ENCODE measurements around the gene MCUB. TPM values are rescaled to one million over a fixed set of nuclear protein-coding genes. Genes with fewer than 3 reads are reported as not detected.

The MCUB gene
- total and polyA plus RNA-seq, 4 donors: 1.3 to 4.9 (median 1.9) TPM

DNA sequence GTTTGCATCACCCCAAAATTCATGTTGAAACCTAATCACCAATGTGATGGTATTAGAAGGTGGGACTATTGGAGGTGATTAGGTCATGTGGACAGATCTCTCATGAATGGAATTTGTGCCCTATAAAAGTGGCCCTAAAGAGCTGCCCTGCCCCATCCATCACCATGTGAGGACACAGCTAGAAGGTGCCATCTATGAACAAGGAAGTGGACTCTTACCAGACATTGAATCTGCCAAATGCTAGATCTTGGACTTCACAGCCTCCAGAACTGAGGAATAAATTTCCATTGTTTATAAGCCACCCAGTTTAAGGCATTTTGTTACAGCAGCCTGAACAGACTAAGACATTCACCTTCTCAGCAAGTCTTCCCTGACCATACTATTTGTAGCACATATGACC, 162.3 kb downstream of the MCUB start:
- Histone ChIP-seq H3K27ac (ENCODE audit: low read depth in 1 of 2, low read length in 2 of 2) (no peak overlapping the region), H3K9me3 (ENCODE audit: control insufficient read depth in 4 of 4, low read length in 3 of 4) (no peaks in the 10 kb centered on the region), H3K4me3 (ENCODE audit: low read depth in 1 of 3, low read length in 3 of 3) (no peak overlapping the region), H3K36me3 (ENCODE audit: control insufficient read depth in 4 of 4, insufficient read depth in 3 of 4, low read depth in 1 of 4, low read length in 3 of 4) (peaks cover 0 to 3% (median 1%) of the 10 kb centered on the region in 4 donors), H3K4me1 (ENCODE audit: control insufficient read depth in 4 of 4, insufficient read depth in 4 of 4, low read length in 3 of 4) (no peaks in the 10 kb centered on the region), H3K9ac (ENCODE audit: low read depth in 1 of 2, low read length in 2 of 2) (no peak overlapping the region), H3K27me3 (ENCODE audit: control insufficient read depth in 4 of 4, insufficient read depth in 4 of 4, low read length in 3 of 4) (no peaks in the 10 kb centered on the region)
- TF ChIP-seq HNF4A (conservative IDR thresholded peaks at IDR 0.05) (no peak), FOXA1 (IDR thresholded peaks at IDR 0.05) (no peak), SP1 (IDR thresholded peaks at IDR 0.05) (no peak), YY1 (IDR thresholded peaks at IDR 0.05) (no peak), RAD21 (IDR thresholded peaks at IDR 0.05) (no peak), FOXA2 (IDR thresholded peaks at IDR 0.05) (no peak), EGR1 (IDR thresholded peaks at IDR 0.05; ENCODE audit: low read depth in 2 of 2) (no peak), NR2F2 (IDR thresholded peaks at IDR 0.05) (no peak), TAF1 (conservative IDR thresholded peaks at IDR 0.05) (no peak), GABPA (IDR thresholded peaks at IDR 0.05 in 1 of 2, conservative IDR thresholded peaks at IDR 0.05 in 1 of 2) (no peak), JUND (IDR thresholded peaks at IDR 0.05) (no peak), RXRA (IDR thresholded peaks at IDR 0.05) (no peak), HNF4G (IDR thresholded peaks at IDR 0.05) (no peak)
- TF ChIP-seq, protein P1, sequence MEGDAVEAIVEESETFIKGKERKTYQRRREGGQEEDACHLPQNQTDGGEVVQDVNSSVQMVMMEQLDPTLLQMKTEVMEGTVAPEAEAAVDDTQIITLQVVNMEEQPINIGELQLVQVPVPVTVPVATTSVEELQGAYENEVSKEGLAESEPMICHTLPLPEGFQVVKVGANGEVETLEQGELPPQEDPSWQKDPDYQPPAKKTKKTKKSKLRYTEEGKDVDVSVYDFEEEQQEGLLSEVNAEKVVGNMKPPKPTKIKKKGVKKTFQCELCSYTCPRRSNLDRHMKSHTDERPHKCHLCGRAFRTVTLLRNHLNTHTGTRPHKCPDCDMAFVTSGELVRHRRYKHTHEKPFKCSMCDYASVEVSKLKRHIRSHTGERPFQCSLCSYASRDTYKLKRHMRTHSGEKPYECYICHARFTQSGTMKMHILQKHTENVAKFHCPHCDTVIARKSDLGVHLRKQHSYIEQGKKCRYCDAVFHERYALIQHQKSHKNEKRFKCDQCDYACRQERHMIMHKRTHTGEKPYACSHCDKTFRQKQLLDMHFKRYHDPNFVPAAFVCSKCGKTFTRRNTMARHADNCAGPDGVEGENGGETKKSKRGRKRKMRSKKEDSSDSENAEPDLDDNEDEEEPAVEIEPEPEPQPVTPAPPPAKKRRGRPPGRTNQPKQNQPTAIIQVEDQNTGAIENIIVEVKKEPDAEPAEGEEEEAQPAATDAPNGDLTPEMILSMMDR (IDR thresholded peaks at IDR 0.05; ENCODE audit: low read depth, low read length, missing input control): no peak
- TF ChIP-seq, protein P2, sequence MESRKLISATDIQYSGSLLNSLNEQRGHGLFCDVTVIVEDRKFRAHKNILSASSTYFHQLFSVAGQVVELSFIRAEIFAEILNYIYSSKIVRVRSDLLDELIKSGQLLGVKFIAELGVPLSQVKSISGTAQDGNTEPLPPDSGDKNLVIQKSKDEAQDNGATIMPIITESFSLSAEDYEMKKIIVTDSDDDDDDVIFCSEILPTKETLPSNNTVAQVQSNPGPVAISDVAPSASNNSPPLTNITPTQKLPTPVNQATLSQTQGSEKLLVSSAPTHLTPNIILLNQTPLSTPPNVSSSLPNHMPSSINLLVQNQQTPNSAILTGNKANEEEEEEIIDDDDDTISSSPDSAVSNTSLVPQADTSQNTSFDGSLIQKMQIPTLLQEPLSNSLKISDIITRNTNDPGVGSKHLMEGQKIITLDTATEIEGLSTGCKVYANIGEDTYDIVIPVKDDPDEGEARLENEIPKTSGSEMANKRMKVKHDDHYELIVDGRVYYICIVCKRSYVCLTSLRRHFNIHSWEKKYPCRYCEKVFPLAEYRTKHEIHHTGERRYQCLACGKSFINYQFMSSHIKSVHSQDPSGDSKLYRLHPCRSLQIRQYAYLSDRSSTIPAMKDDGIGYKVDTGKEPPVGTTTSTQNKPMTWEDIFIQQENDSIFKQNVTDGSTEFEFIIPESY (IDR thresholded peaks at IDR 0.05): no peak
- TF ChIP-seq, protein P3, sequence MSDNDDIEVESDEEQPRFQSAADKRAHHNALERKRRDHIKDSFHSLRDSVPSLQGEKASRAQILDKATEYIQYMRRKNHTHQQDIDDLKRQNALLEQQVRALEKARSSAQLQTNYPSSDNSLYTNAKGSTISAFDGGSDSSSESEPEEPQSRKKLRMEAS (IDR thresholded peaks at IDR 0.05): no peak
- TF ChIP-seq, protein P4, sequence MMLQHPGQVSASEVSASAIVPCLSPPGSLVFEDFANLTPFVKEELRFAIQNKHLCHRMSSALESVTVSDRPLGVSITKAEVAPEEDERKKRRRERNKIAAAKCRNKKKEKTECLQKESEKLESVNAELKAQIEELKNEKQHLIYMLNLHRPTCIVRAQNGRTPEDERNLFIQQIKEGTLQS (IDR thresholded peaks at IDR 0.05): no peak
- TF ChIP-seq, protein P5, sequence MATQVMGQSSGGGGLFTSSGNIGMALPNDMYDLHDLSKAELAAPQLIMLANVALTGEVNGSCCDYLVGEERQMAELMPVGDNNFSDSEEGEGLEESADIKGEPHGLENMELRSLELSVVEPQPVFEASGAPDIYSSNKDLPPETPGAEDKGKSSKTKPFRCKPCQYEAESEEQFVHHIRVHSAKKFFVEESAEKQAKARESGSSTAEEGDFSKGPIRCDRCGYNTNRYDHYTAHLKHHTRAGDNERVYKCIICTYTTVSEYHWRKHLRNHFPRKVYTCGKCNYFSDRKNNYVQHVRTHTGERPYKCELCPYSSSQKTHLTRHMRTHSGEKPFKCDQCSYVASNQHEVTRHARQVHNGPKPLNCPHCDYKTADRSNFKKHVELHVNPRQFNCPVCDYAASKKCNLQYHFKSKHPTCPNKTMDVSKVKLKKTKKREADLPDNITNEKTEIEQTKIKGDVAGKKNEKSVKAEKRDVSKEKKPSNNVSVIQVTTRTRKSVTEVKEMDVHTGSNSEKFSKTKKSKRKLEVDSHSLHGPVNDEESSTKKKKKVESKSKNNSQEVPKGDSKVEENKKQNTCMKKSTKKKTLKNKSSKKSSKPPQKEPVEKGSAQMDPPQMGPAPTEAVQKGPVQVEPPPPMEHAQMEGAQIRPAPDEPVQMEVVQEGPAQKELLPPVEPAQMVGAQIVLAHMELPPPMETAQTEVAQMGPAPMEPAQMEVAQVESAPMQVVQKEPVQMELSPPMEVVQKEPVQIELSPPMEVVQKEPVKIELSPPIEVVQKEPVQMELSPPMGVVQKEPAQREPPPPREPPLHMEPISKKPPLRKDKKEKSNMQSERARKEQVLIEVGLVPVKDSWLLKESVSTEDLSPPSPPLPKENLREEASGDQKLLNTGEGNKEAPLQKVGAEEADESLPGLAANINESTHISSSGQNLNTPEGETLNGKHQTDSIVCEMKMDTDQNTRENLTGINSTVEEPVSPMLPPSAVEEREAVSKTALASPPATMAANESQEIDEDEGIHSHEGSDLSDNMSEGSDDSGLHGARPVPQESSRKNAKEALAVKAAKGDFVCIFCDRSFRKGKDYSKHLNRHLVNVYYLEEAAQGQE (IDR thresholded peaks at IDR 0.05): no peak
- DNase-seq (ENCODE audit: low spot score): no peak
